ENCODE results near the gene SYTL3. TPM values are rescaled to one million over a fixed set of nuclear protein-coding genes. Genes with fewer than 3 reads are reported as not detected.

Gene SYTL3
- total and polyA plus RNA-seq, 9 of the 15 experiments (the other 6 are each of a cell fraction or from before 2014, with no cell fraction given), result 0.04 to 0.46 (median 0.17) TPM; not detected in 1

DNA sequence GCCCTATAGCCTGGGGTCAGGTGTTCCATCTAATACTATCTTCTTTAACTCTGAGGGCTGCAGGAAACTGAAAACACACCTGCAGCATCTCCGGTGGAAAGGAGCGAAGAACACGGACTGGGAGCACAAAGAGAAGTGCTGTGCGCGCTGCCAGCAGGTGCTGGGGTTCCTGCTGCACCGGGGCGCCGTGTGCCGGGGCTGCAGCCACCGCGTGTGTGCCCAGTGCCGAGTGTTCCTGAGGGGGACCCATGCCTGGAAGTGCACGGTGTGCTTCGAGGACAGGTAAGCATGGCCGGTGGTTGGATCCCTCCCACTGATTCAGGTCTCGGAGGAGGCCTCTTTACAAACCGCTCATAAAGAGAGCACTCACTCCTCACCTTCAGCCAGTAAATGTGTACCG, 15.5 kb downstream of the SYTL3 start:
- Histone ChIP-seq H3K4me1 (replicated peaks in 1 of 2; ENCODE audit: control insufficient read depth in 2 of 2, insufficient read depth in 2 of 2, low read length in 2 of 2) (peaks cover 0 to 3% of the 10 kb centered on the region in 2 experiments; a peak in 1 of 5 replicates), H3K27me3 (ENCODE audit: control insufficient read depth in 2 of 2, insufficient read depth in 2 of 2, low read length in 2 of 2) (peaks cover 73 to 74% of the 10 kb centered on the region in 2 experiments), H3K79me2 (ENCODE audit: control insufficient read depth, insufficient read depth, low read length) (no peaks in the 10 kb centered on the region), H3K36me3 (ENCODE audit: control insufficient read depth, insufficient read depth, low read length) (no peaks in the 10 kb centered on the region), H2AFZ (ENCODE audit: low read depth, low read length) (no peak overlapping the region), H3K9me1 (ENCODE audit: control insufficient read depth, insufficient read depth, low read length) (no peaks in the 10 kb centered on the region), H3K27ac (ENCODE audit: extremely low read depth, low read depth, low read length) (no peak overlapping the region), H3K9ac (ENCODE audit: insufficient read depth in 1 of 2, low read depth in 2 of 2, low read length in 2 of 2) (no peak overlapping the region), H4K20me1 (replicated peaks; ENCODE audit: control insufficient read depth, insufficient read depth, low read length) (peaks cover 4% of the 10 kb centered on the region), H3K4me3 (no peak overlapping the region), H3K9me3 (replicated peaks; ENCODE audit: control insufficient read depth, insufficient read depth, low read depth, low read length) (no peaks in the 10 kb centered on the region), H3K4me2 (ENCODE audit: insufficient read depth, low read length) (no peak overlapping the region)
- no TSS peak for BruUV-seq (replicated peaks)
- no peak for DNase-seq (ENCODE audit: extremely low read depth in 1 of 4, low spot score in 3 of 4)
- ChIA-PET POLR2A (interaction anchor here (1.0 kb wide), 1 partner anchor 21 kb away, joined by 3 read pairs; no protein-coding TSS in a partner anchor), CTCF (ENCODE audit: low intra/inter-chr PET ratio) (no interaction called here)
- FAIRE-seq, result no peak
- ATAC-seq, result no peak
- WGBS (ENCODE audit: insufficient coverage, low coverage, missing lambda C conversion rate), result 2% methylated on average over 18 of the region's 18 CpGs
- intact Hi-C loops (cut with micrococcal nuclease) (no loop called here), in situ Hi-C loops (cut with MboI) (no loop called here)
- TF ChIP-seq TAL1 (IDR thresholded peaks at IDR 0.05) (no peak), ZFP36 (IDR thresholded peaks at IDR 0.05; ENCODE audit: low read depth, low read length, partially characterized antibody) (peak; percentile 0)

GRCh38 chr6:158666628-158667359, 16.9 kb downstream of the SYTL3 start:
- H3K27ac ChIP-seq (ENCODE audit: extremely low read depth, low read depth, low read length), result no peak overlapping the region
- intact Hi-C loops (cut with micrococcal nuclease) (no loop called here), in situ Hi-C loops (cut with MboI) (no loop called here)
- H3K79me2 ChIP-seq (ENCODE audit: control insufficient read depth, insufficient read depth, low read length), result no peaks in the 10 kb centered on the region
- peaks cover 4% of the 10 kb centered on the region for H4K20me1 ChIP-seq (replicated peaks; ENCODE audit: control insufficient read depth, insufficient read depth, low read length)
- BruUV-seq (replicated peaks), result no TSS peak
- ATAC-seq (no peak), FAIRE-seq (no peak), DNase-seq (ENCODE audit: extremely low read depth in 1 of 4, low spot score in 3 of 4) (no peak)
- peaks cover 75 to 81% of the 10 kb centered on the region in 2 experiments for H3K27me3 ChIP-seq (ENCODE audit: control insufficient read depth in 2 of 2, insufficient read depth in 2 of 2, low read length in 2 of 2)
- WGBS (ENCODE audit: insufficient coverage, low coverage, missing lambda C conversion rate), result 32% methylated on average over 14 of the region's 14 CpGs
- CTCF ChIA-PET (ENCODE audit: low intra/inter-chr PET ratio), result no interaction called here
- no peak overlapping the region for H2AFZ ChIP-seq (ENCODE audit: low read depth, low read length)
- H3K9me1 ChIP-seq (ENCODE audit: control insufficient read depth, insufficient read depth, low read length), result no peaks in the 10 kb centered on the region
- no peak overlapping the region for H3K4me2 ChIP-seq (ENCODE audit: insufficient read depth, low read length)
- no peaks in the 10 kb centered on the region for H3K36me3 ChIP-seq (ENCODE audit: control insufficient read depth, insufficient read depth, low read length)
- peak; percentile 28 for TF ChIP-seq CBX8 (IDR thresholded peaks at IDR 0.05; ENCODE audit: borderline replicate concordance, extremely low read depth, low read depth, low read length, poor library complexity, severe bottlenecking)
- TF ChIP-seq BRD4 (IDR thresholded peaks at IDR 0.05), result no peak
- no peak for TF ChIP-seq HNRNPUL1 (IDR thresholded peaks at IDR 0.05; ENCODE audit: low read length)
- TF ChIP-seq CEBPG (CRISPR knock-in tag; IDR thresholded peaks at IDR 0.05), result no peak
- peak in 1 of 2 experiments; percentile 45; a peak in 1 of 4 replicates for TF ChIP-seq CEBPG (tag; conservative IDR thresholded peaks at IDR 0.05 in 1 of 2, IDR thresholded peaks at IDR 0.05 in 1 of 2)
- no peak for TF ChIP-seq KLF1 (tag; IDR thresholded peaks at IDR 0.05)
- peak; percentile 25 for TF ChIP-seq RNF2 (IDR thresholded peaks at IDR 0.05)
- no peak for TF ChIP-seq TAF9B (IDR thresholded peaks at IDR 0.05; ENCODE audit: partially characterized antibody)
- no peak for TF ChIP-seq PRMT5 (CRISPR knock-in tag; IDR thresholded peaks at IDR 0.05)
- peak; percentile 44; the same call in 1 of the 2 replicates for TF ChIP-seq CEBPB (tag; IDR thresholded peaks at IDR 0.05)
- TF ChIP-seq CBX2 (IDR thresholded peaks at IDR 0.05; ENCODE audit: insufficient read depth, low read length, poor library complexity, severe bottlenecking), result peak; percentile 62
- H3K9ac ChIP-seq (ENCODE audit: insufficient read depth in 1 of 2, low read depth in 2 of 2, low read length in 2 of 2), result no peak overlapping the region
- no peak overlapping the region for H3K4me3 ChIP-seq
- peaks cover 0 to 3% of the 10 kb centered on the region in 2 experiments; a peak in 1 of 5 replicates for H3K4me1 ChIP-seq (replicated peaks in 1 of 2; ENCODE audit: control insufficient read depth in 2 of 2, insufficient read depth in 2 of 2, low read length in 2 of 2)
- no peaks in the 10 kb centered on the region for H3K9me3 ChIP-seq (replicated peaks; ENCODE audit: control insufficient read depth, insufficient read depth, low read depth, low read length)
- POLR2A ChIA-PET, result no interaction called here

All from K562 (cell line).